Natural killer cell treated with Interleukin-12 subunit alpha and Interleukin-12 subunit beta and Interleukin-15 and Interleukin-18, amount 100 ng/mL, for 72 hours (primary cell): ENCODE data around the gene CTAG1A. TPM values are rescaled to one million over a fixed set of nuclear protein-coding genes. Genes with fewer than 3 reads are reported as not detected.
"Not testable (repeated sequence)": the region's sequence is repeated elsewhere in the genome, so short reads cannot be mapped to it uniquely, and the experiment has no call there.

Source experiments
- ATAC-seq, 2 donors: fragments of 150-1000 bp; cut with Tn5 transposase in 1 of 2; sonication (Bioruptor Pico), chemical (Tn5 transposase) in 1 of 2; 2 replicates each; pipeline ENCODE4 v1.10.0; 2021
- DNase-seq: peaks from one replicate; pipeline ENCODE4 v3.0.0; 2022; ENCODE audit warnings: low spot score
- H3K27ac Mint-ChIP-seq, 2 donors: 1 replicate in 1 of 2; 2 replicates in 1 of 2; pipeline ENCODE4 v1.8.0; 2022; ENCODE audit warnings: mixed read lengths in 2 of 2, mild to moderate bottlenecking in 1 of 2, moderate library complexity in 1 of 2
- H3K27me3 Mint-ChIP-seq, 2 donors: 1 replicate in 1 of 2; 2 replicates in 1 of 2; pipeline ENCODE4 v1.8.0; 2022; ENCODE audit warnings: mixed read lengths in 2 of 2
- H3K36me3 Mint-ChIP-seq: one replicate; pipeline ENCODE4 v1.8.0; 2022; ENCODE audit warnings: mixed read lengths
- H3K4me1 Mint-ChIP-seq, 2 donors: 1 replicate in 1 of 2; 2 replicates in 1 of 2; pipeline ENCODE4 v1.8.0; 2022; ENCODE audit warnings: low read depth in 2 of 2, mixed read lengths in 2 of 2, mild to moderate bottlenecking in 1 of 2
- H3K4me3 Mint-ChIP-seq: one replicate; pipeline ENCODE4 v1.8.0; 2022; ENCODE audit warnings: mixed read lengths
- H3K9me3 Mint-ChIP-seq: 2 replicates; pipeline ENCODE4 v1.8.0; 2022; ENCODE audit warnings: mixed read lengths
- total RNA-seq, 2 donors: library from RNA; stranded (reverse); gene quantifications; one replicate each; pipeline ENCODE4 v1.2.3, GENCODE V29; 2022

Gene CTAG1A
- total RNA-seq, 2 donors from 2014 or later, result not detected

DNA sequence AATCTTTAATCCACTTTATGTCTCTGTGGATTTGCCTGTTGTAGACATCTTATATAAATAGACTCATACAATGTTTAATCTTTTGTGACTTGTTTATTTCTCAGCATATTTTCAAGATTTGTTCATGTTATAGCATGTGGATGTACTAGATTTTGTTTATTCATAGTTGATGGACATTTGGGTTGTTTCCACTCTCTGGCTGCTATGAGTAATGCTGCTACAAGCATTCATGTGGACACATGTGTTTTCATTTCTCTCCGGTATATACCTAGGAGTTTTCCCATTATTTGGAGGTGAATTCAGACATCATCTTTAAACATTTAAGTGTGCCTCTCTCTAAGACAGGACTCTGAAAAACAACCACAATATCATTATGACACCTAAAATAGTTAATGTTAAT lies 35.2 kb upstream of the CTAG1A start:
- H3K9me3 Mint-ChIP-seq, result no peaks in the 10 kb centered on the region
- H3K4me3 Mint-ChIP-seq, result peak overlapping the region; percentile 73
- H3K27ac Mint-ChIP-seq, result peak overlapping the region; percentile 73 to 94
- peaks cover 27 to 40% of the 10 kb centered on the region in 2 donors for H3K4me1 Mint-ChIP-seq
- peaks cover 0 to 6% of the 10 kb centered on the region in 2 donors for H3K27me3 Mint-ChIP-seq
- DNase-seq (no peak), ATAC-seq (no peak)
- peaks cover 11% of the 10 kb centered on the region for H3K36me3 Mint-ChIP-seq

GRCh38 chrX:154552112-154552806 lies 32.7 kb upstream of the CTAG1A start:
- H3K4me3 Mint-ChIP-seq, result not testable (repeated sequence)
- Mint-ChIP-seq H3K27ac (peak overlapping the region in 1 of 2 donors; percentile 68), H3K36me3 (peaks cover 11% of the 10 kb centered on the region)

DNA sequence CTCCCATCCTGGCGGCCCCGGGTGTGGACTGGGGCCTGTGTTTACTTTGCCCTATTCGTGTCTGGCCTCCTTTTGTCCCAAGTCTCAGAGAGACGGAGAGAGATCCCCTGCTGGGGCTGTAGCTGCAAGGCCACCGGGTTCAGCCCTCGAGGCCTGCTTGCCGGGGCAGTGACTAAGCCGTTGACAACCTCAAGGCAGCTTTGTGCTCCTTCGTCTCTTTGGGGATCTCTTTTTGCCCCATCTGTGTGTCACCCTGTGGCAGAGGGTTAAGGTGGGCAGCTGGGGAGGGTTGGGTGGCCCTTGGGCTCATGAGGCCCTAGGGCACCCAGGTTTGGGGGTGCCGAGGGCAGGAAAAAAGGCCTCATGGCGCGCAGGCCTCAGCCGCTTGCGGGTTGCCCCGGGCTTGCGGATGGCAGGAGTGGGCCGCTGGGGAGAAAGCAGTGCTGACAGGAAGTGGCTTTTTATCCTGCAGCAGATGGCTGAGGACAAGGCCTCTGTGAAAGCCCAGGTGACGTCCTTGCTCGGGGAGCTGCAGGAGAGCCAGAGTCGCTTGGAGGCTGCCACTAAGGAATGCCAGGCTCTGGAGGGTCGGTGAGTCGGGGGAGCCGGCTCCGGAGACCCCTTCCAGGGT lies 26.8 kb upstream of the CTAG1A start:
- not testable (repeated sequence) for H3K9me3 Mint-ChIP-seq, DNase-seq, H3K27me3 Mint-ChIP-seq, H3K4me3 Mint-ChIP-seq, H3K4me1 Mint-ChIP-seq, H3K27ac Mint-ChIP-seq, H3K36me3 Mint-ChIP-seq
- peak; percentile 73 to 90 for ATAC-seq

More at GRCh38 chrX:154552112-154552806, 32.7 kb upstream of the CTAG1A start:
- H3K4me1 Mint-ChIP-seq, result peaks cover 23 to 40% of the 10 kb centered on the region in 2 donors
- not testable (repeated sequence) for H3K27me3 Mint-ChIP-seq, H3K9me3 Mint-ChIP-seq, DNase-seq, ATAC-seq

GRCh38 chrX:154558896-154559295 lies 26.0 kb upstream of the CTAG1A start:
- H3K27ac Mint-ChIP-seq, H3K36me3 Mint-ChIP-seq, H3K4me3 Mint-ChIP-seq, ATAC-seq, H3K9me3 Mint-ChIP-seq, DNase-seq, H3K4me1 Mint-ChIP-seq, H3K27me3 Mint-ChIP-seq: not testable (repeated sequence)

- H3K4me1 Mint-ChIP-seq, H3K36me3 Mint-ChIP-seq, DNase-seq, ATAC-seq, H3K9me3 Mint-ChIP-seq, H3K4me3 Mint-ChIP-seq, H3K27me3 Mint-ChIP-seq, H3K27ac Mint-ChIP-seq: not testable (repeated sequence)
Measured at GRCh38 chrX:154560326-154560725, 24.6 kb upstream of the CTAG1A start.

- not testable (repeated sequence) for DNase-seq, H3K27ac Mint-ChIP-seq, H3K4me3 Mint-ChIP-seq, ATAC-seq, H3K27me3 Mint-ChIP-seq, H3K4me1 Mint-ChIP-seq, H3K9me3 Mint-ChIP-seq, H3K36me3 Mint-ChIP-seq
Measured at GRCh38 chrX:154562295-154562694, 22.6 kb upstream of the CTAG1A start.

DNA sequence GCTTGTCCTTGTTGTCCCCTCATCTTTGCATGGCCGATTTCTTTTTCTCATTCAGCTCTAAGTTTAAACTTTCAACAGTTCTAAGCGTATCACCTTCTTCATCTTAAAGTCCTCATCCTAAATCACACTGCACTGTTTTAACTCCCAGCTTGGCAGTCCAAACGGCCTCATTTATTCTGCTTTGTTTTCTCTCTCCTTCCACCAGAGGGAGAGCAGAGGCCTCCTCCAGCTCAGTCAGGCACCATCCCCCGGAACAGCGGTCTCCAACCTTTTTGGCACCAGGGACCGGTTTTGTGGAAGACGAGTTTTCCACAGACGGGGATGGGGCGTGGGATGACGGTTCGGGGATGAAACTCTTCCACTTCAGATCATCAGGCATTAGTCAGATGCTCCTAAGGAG lies 14.6 kb upstream of the CTAG1A start:
- not testable (repeated sequence) for ATAC-seq, H3K27ac Mint-ChIP-seq, H3K4me3 Mint-ChIP-seq, H3K4me1 Mint-ChIP-seq, H3K36me3 Mint-ChIP-seq, H3K9me3 Mint-ChIP-seq, H3K27me3 Mint-ChIP-seq, DNase-seq

- not testable (repeated sequence) for H3K36me3 Mint-ChIP-seq, H3K27ac Mint-ChIP-seq, H3K4me3 Mint-ChIP-seq, H3K27me3 Mint-ChIP-seq, ATAC-seq, H3K4me1 Mint-ChIP-seq, H3K9me3 Mint-ChIP-seq, DNase-seq
Measured at GRCh38 chrX:154573061-154573460, 11.9 kb upstream of the CTAG1A start.

DNA sequence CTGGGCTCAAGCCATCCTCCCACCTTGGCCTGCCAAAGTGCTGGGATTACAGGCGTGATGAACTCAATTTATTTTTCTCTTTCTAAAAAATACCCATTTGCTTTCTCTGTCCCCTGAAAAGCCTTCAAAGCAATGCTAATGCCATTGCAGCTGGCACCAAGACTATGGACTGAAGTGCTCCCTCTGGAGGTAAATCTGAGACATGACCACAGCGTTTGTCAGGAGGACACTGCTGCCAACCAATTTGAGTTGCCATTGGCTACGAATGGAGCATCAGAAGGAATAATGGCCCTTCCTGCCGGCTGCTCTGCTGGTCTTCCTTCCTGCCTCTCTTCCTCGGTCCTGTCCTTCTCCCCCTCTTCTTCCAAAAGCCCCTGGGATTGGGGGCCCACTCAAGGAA lies 9.9 kb upstream of the CTAG1A start:
- not testable (repeated sequence) for H3K9me3 Mint-ChIP-seq, H3K27me3 Mint-ChIP-seq, H3K4me3 Mint-ChIP-seq, H3K36me3 Mint-ChIP-seq, DNase-seq, H3K27ac Mint-ChIP-seq, H3K4me1 Mint-ChIP-seq
- peak in 1 of 2 donors; percentile 65 for ATAC-seq

GRCh38 chrX:154582994-154583393 lies 1.9 kb upstream of the CTAG1A start:
- not testable (repeated sequence) for H3K27me3 Mint-ChIP-seq, DNase-seq, H3K4me3 Mint-ChIP-seq, H3K4me1 Mint-ChIP-seq, H3K9me3 Mint-ChIP-seq, H3K27ac Mint-ChIP-seq, H3K36me3 Mint-ChIP-seq, ATAC-seq

GRCh38 chrX:154590415-154590814 lies 5.5 kb downstream of the CTAG1A start:
- H3K27me3 Mint-ChIP-seq, H3K4me3 Mint-ChIP-seq, H3K36me3 Mint-ChIP-seq, H3K9me3 Mint-ChIP-seq, H3K4me1 Mint-ChIP-seq, H3K27ac Mint-ChIP-seq, DNase-seq, ATAC-seq: not testable (repeated sequence)

DNA sequence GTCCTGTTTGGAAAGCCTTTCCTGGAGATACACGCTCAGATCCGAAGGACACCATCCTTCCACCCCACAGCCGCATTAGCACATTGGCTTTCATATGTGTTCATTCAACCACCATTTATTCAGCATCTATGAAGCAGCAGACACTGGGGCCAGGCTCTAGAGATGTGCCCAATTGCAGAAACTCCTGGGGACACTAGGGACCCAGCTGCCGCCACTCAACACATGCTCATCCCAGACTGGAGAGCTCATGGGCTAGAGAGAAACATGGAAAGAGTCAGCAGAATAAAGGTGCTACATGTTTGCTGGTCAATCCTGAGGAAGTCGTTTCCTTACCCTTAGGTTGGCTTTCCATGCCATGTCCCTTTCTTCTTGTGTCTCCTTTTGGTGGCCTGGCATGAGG lies 7.6 kb downstream of the CTAG1A start:
- peaks cover 3 to 10% of the 10 kb centered on the region in 2 donors for H3K4me1 Mint-ChIP-seq
- peaks cover 0 to 4% of the 10 kb centered on the region in 2 donors for H3K27me3 Mint-ChIP-seq
- H3K4me3 Mint-ChIP-seq, result no peak overlapping the region
- ATAC-seq, result no peak
- H3K27ac Mint-ChIP-seq, result no peak overlapping the region
- DNase-seq, result peak; percentile 8
- no peaks in the 10 kb centered on the region for H3K36me3 Mint-ChIP-seq
- no peaks in the 10 kb centered on the region for H3K9me3 Mint-ChIP-seq

- Mint-ChIP-seq H3K27me3 (peaks cover 0 to 4% of the 10 kb centered on the region in 2 donors), H3K9me3 (no peaks in the 10 kb centered on the region), H3K4me3 (no peak overlapping the region)
Measured at GRCh38 chrX:154593201-154593600, 8.3 kb downstream of the CTAG1A start.

GRCh38 chrX:154594491-154594890 lies 9.6 kb downstream of the CTAG1A start:
- Mint-ChIP-seq H3K4me3 (no peak overlapping the region), H3K27ac (no peak overlapping the region), H3K36me3 (no peaks in the 10 kb centered on the region), H3K4me1 (peaks cover 3 to 10% of the 10 kb centered on the region in 2 donors), H3K9me3 (no peaks in the 10 kb centered on the region), H3K27me3 (peaks cover 0 to 4% of the 10 kb centered on the region in 2 donors)
- DNase-seq (no peak), ATAC-seq (no peak)

More at GRCh38 chrX:154593201-154593600, 8.3 kb downstream of the CTAG1A start:
- DNase-seq, result peak; percentile 38
- ATAC-seq, result no peak
- H3K4me1 Mint-ChIP-seq, result peaks cover 3 to 10% of the 10 kb centered on the region in 2 donors
- H3K27ac Mint-ChIP-seq, result no peak overlapping the region
- no peaks in the 10 kb centered on the region for H3K36me3 Mint-ChIP-seq
